ENCODE results near the gene CLASRP. TPM values are rescaled to one million over a fixed set of nuclear protein-coding genes. Genes with fewer than 3 reads are reported as not detected.

CLASRP gene
- total and polyA plus RNA-seq, 2 of the 8 experiments (the other 6 are each of a cell fraction or from before 2014, with no cell fraction given): 22.3 to 71.7 TPM

- Histone ChIP-seq H2AK5ac (ENCODE audit: low read depth, low read length) (no peak overlapping the region), H2BK15ac (ENCODE audit: low read length) (no peak overlapping the region), H2AFZ (ENCODE audit: low read length) (no peak overlapping the region), H3K27ac (ENCODE audit: low read depth, low read length) (no peak overlapping the region), H2BK120ac (replicated peaks; ENCODE audit: low read depth, low read length) (no peak overlapping the region), H2BK5ac (ENCODE audit: low read depth, low read length) (no peak overlapping the region), H3K14ac (ENCODE audit: insufficient read length) (no peak overlapping the region), H3K56ac (replicated peaks; ENCODE audit: insufficient read length, low read depth, low read length) (no peak overlapping the region), H3K18ac (ENCODE audit: extremely low read depth, low read length) (no peak overlapping the region), H2BK12ac (ENCODE audit: low read depth, low read length) (no peak overlapping the region), H2BK20ac (ENCODE audit: low read length) (no peak overlapping the region), H3K36me3 (ENCODE audit: control insufficient read depth in 2 of 4, insufficient read depth in 4 of 4, low read length in 3 of 4) (peaks cover 8 to 47% (median 25%) of the 10 kb centered on the region in 4 experiments), H4K91ac (replicated peaks; ENCODE audit: insufficient read length, low read length) (no peak overlapping the region), H3K79me1 (ENCODE audit: low read depth, low read length) (peaks cover 7% of the 10 kb centered on the region), H3K4me3 (ENCODE audit: extremely low read depth in 1 of 4, insufficient read depth in 2 of 4, low read depth in 3 of 4, low read length in 4 of 4) (no peak overlapping the region), H3K4ac (replicated peaks; ENCODE audit: insufficient read length, low read depth, low read length) (no peak overlapping the region), H3K9me3 (ENCODE audit: insufficient read depth in 2 of 2, low read depth in 1 of 2, low read length in 1 of 2) (no peaks in the 10 kb centered on the region), H3K4me1 (replicated peaks in 1 of 4; ENCODE audit: control insufficient read depth in 3 of 4, insufficient read depth in 4 of 4, low read length in 3 of 4) (no peaks in the 10 kb centered on the region), H4K20me1 (replicated peaks in 1 of 2; ENCODE audit: control insufficient read depth in 1 of 2, insufficient read depth in 2 of 2, low read length in 2 of 2) (peaks cover 18 to 19% of the 10 kb centered on the region in 2 experiments), H3K27me3 (replicated peaks in 1 of 4; ENCODE audit: control insufficient read depth in 3 of 4, extremely low read depth in 1 of 4, insufficient read depth in 3 of 4, low read length in 3 of 4) (no peaks in the 10 kb centered on the region), H4K5ac (ENCODE audit: insufficient read length, low read depth, low read length) (no peak overlapping the region), H3K4me2 (ENCODE audit: insufficient read depth in 1 of 2, low read depth in 2 of 2, low read length in 2 of 2) (no peak overlapping the region), H3K79me2 (ENCODE audit: control insufficient read depth in 1 of 2, insufficient read depth in 2 of 2, low read length in 2 of 2) (peaks cover 0 to 58% of the 10 kb centered on the region in 2 experiments; a peak in 2 of 4 replicates), H3K23me2 (ENCODE audit: low read depth, low read length) (no peaks in the 10 kb centered on the region), H3K9ac (replicated peaks in 1 of 4; ENCODE audit: extremely low read depth in 1 of 4, low read depth in 3 of 4, low read length in 3 of 4) (no peak overlapping the region), H3K23ac (ENCODE audit: insufficient read length) (no peak overlapping the region), H4K8ac (ENCODE audit: extremely low read depth, insufficient read depth, low read length) (no peak overlapping the region; the same call in 1 of the 2 replicates)
- ChIA-PET CTCF (ENCODE audit: partially characterized antibody) (interaction anchor here (0.5 to 9.7 kb wide), 7 partner anchors 8 to 57 kb away, joined by 3 to 85 read pairs (median 4); no protein-coding TSS in a partner anchor), POLR2A (ENCODE audit: partially characterized antibody) (interaction anchor here (1.0 to 2.2 kb wide), 5 partner anchors 10 to 45 kb away, joined by 3 to 5 read pairs (median 3); no protein-coding TSS in a partner anchor)
- WGBS, 2 experiments (ENCODE audit: extremely low coverage in 1 of 2, insufficient coverage in 1 of 2, insufficient read length in 1 of 2, insufficient replicate concordance in 2 of 2, low coverage in 1 of 2, low lambda C conversion rate in 2 of 2, missing lambda C conversion rate in 1 of 2): 93% methylated on average over 14 of the region's 14 CpGs; no CpG with 5 or more reads in 1 of the 2 experiments
- no peak for DNase-seq (ENCODE audit: low read depth in 1 of 2, low spot score in 2 of 2)
- no peak for FAIRE-seq
- TF ChIP-seq BRCA1 (IDR thresholded peaks at IDR 0.05; ENCODE audit: low read depth, low read length): no peak
- TF ChIP-seq KDM5A (IDR thresholded peaks at IDR 0.05; ENCODE audit: low read length): no peak
- TF ChIP-seq BCL11A (IDR thresholded peaks at IDR 0.05; ENCODE audit: low read depth in 2 of 2, low read length in 2 of 2): no peak
- TF ChIP-seq SIX5 (IDR thresholded peaks at IDR 0.05; ENCODE audit: low read depth, low read length): no peak
- TF ChIP-seq, protein P1, sequence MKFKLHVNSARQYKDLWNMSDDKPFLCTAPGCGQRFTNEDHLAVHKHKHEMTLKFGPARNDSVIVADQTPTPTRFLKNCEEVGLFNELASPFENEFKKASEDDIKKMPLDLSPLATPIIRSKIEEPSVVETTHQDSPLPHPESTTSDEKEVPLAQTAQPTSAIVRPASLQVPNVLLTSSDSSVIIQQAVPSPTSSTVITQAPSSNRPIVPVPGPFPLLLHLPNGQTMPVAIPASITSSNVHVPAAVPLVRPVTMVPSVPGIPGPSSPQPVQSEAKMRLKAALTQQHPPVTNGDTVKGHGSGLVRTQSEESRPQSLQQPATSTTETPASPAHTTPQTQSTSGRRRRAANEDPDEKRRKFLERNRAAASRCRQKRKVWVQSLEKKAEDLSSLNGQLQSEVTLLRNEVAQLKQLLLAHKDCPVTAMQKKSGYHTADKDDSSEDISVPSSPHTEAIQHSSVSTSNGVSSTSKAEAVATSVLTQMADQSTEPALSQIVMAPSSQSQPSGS (IDR thresholded peaks at IDR 0.05; ENCODE audit: low read length): no peak
- no peak for TF ChIP-seq ZNF274 (IDR thresholded peaks at IDR 0.05; ENCODE audit: borderline replicate concordance, extremely low read depth, low read length)
- no peak for TF ChIP-seq BACH1 (IDR thresholded peaks at IDR 0.05; ENCODE audit: low read length)
- TF ChIP-seq NANOG (IDR thresholded peaks at IDR 0.05; ENCODE audit: insufficient read depth, low read depth, low read length, poor library complexity, severe bottlenecking): no peak
- TF ChIP-seq TAF1 (IDR thresholded peaks at IDR 0.05; ENCODE audit: low read depth, low read length): no peak
- no peak for TF ChIP-seq EP300 (IDR thresholded peaks at IDR 0.05; ENCODE audit: borderline replicate concordance in 1 of 2, low read depth in 2 of 2, low read length in 2 of 2)
Observed at GRCh38 chr19:45045671-45046353, 7.0 kb downstream of the CLASRP start.

Measured in H1 (cell line).